GM19193 (cell line): ENCODE measurements around the gene KRTAP1-1.

Experiments
- POLR2A ChIP-seq: IDR thresholded peaks from 4 replicates; pipeline ENCODE4 v1.6.1; 2011; ENCODE audit not compliant: insufficient read depth, insufficient read length; ENCODE audit errors: extremely low read depth

The KRTAP1-1 gene

DNA sequence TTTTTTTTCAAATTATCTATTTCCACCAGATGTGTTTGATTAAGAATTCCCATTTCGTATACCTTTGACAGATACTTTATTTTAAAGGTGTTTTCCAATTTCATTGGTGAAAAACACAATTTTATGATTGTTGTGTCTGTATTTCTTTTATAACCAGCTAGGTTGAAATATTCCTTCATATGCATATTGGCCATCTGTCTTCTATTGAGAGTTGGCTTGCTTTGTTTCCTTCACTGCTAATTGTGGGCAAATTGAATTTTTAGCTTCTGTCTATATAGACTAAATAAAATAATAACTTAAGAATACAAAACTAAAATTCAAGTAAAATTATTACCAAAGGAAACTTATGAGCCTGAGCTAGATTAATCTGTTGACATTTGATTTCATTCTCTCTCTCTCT, 46.1 kb downstream of the KRTAP1-1 start:
- TF ChIP-seq POLR2A, result no peak

DNA sequence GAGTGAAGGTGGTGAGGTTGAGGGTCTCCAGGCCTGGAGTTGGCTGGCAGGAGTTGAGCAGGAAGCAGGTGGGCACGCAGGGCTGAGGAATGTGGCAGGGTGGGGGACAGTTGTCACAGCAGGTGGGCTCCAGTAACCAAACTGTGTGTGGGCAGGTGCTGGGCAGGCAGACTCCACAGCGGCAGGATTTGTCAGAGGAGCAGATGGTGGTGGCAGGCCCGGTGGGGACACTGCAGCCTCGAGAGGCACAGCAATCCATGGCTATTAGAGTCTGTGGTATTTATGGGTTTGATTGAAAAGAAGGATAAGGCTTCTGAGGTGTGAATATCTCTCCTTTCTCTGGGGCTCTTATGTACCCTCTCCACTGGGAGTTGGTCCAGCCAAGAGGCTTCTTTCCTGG, 47.4 kb downstream of the KRTAP1-1 start, which contains the start of gene KRTAP3-3:
TSS of gene KRTAP3-3 (minus strand) at position 326 of the 400 bp plus-strand sequence. CDS start at position 259, 67 bp downstream.
- no peak for TF ChIP-seq POLR2A

DNA sequence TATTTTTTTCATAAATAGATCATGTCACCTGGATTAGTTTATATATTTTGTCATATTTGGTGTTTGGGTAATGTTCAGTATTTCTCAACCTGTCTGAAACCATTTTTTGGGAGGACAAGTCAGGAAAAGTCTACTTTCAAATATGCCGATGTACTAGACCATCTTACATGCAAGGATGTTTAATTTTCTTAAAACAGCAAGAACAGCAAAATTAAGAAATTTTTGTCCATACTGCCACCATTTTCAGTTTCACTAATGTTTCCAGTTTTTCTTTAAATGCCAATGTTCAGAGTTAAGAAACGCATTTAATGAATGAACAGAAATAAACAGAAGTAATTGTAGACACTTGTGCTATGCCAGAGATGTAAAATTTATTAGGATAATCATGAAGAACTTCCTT, 48.2 kb downstream of the KRTAP1-1 start:
- TF ChIP-seq POLR2A, result no peak

DNA sequence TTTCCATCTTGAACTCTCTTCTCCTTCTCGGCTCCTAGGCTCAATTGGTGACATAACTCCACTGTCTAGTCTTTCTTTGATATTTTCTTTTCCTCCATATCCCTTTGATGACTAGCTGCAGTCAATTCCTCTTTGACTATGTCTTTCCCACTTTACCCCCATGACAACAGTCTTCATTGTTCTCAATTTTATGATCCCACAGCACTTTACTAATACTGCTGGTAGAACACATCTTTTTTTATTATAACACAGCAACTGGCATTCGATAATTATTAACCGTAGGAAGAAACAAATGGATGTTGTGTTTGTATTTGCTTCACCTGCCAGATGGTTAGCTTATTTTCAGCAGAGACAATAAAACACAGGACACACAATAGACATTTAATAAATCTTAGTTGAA, 48.6 kb downstream of the KRTAP1-1 start:
- no peak for TF ChIP-seq POLR2A
